HTR-8/SVneo (cell line): ENCODE data around the gene FTCD.
"Not testable (repeated sequence)": the region's sequence is repeated elsewhere in the genome, so short reads cannot be mapped to it uniquely, and the experiment has no call there.

Experiments used
- DNase-seq: peaks from one replicate; pipeline ENCODE4 v3.0.0; 2011; ENCODE audit warnings: low spot score, mixed read lengths; ENCODE audit not compliant: insufficient read length
- FAIRE-seq: peaks from 2 replicates; lab custom pipeline; 2011; peaks lifted over from hg19 to GRCh38; lab: Jason Lieb, UNC

FTCD gene

GRCh38 chr21:46172863-46173528 is 17.6 kb upstream of the FTCD start:
- FAIRE-seq = no peak
- no peak for DNase-seq

GRCh38 chr21:46171996-46172862 is 16.9 kb upstream of the FTCD start:
- FAIRE-seq (no peak), DNase-seq (no peak)

- DNase-seq (no peak), FAIRE-seq (no peak)
Observed at GRCh38 chr21:46171585-46171984, 16.2 kb upstream of the FTCD start.

GRCh38 chr21:46170436-46171193 is 15.2 kb upstream of the FTCD start:
- FAIRE-seq, DNase-seq: not testable (repeated sequence)

- FAIRE-seq (no peak), DNase-seq (no peak)
Observed at GRCh38 chr21:46168659-46169386, 13.4 kb upstream of the FTCD start.

- FAIRE-seq = no peak
- DNase-seq = no peak
Observed at GRCh38 chr21:46168238-46168637, 12.9 kb upstream of the FTCD start.

GRCh38 chr21:46165098-46165497 is 9.7 kb upstream of the FTCD start:
- FAIRE-seq = no peak

GRCh38 chr21:46163380-46163779 is 8.0 kb upstream of the FTCD start:
- no peak for FAIRE-seq

More at GRCh38 chr21:46165098-46165497, 9.7 kb upstream of the FTCD start:
- DNase-seq = no peak

GRCh38 chr21:46161633-46162592 is 6.5 kb upstream of the FTCD start:
- no peak for FAIRE-seq
- DNase-seq = no peak

More at GRCh38 chr21:46163380-46163779, 8.0 kb upstream of the FTCD start:
- DNase-seq = no peak

- FAIRE-seq (no peak), DNase-seq (no peak)
Observed at GRCh38 chr21:46160907-46161632, 5.7 kb upstream of the FTCD start.

GRCh38 chr21:46160657-46160906 is 5.2 kb upstream of the FTCD start:
- FAIRE-seq (no peak), DNase-seq (no peak)

- DNase-seq = no peak
- FAIRE-seq = no peak
Observed at GRCh38 chr21:46159841-46160656, 4.7 kb upstream of the FTCD start.

- FAIRE-seq (no peak), DNase-seq (no peak)
Observed at GRCh38 chr21:46159390-46159789, 4.0 kb upstream of the FTCD start.

- DNase-seq (no peak), FAIRE-seq (no peak)
Observed at GRCh38 chr21:46158666-46159300, 3.4 kb upstream of the FTCD start.

- no peak for FAIRE-seq
Observed at GRCh38 chr21:46157987-46158451, 2.6 kb upstream of the FTCD start.

GRCh38 chr21:46157396-46157986 is 2.1 kb upstream of the FTCD start:
- DNase-seq = no peak

More at GRCh38 chr21:46157987-46158451, 2.6 kb upstream of the FTCD start:
- DNase-seq = no peak

GRCh38 chr21:46156678-46157077 is 1.3 kb upstream of the FTCD start:
- DNase-seq (no peak), FAIRE-seq (no peak)

More at GRCh38 chr21:46157396-46157986, 2.1 kb upstream of the FTCD start:
- no peak for FAIRE-seq
